ENCODE data around the gene TCEAL2. TPM values are rescaled to one million over a fixed set of nuclear protein-coding genes. Genes with fewer than 3 reads are reported as not detected.
"Not testable (repeated sequence)": the region's sequence is repeated elsewhere in the genome, so short reads cannot be mapped to it uniquely, and the experiment has no call there.

Gene TCEAL2
- total RNA-seq, 4 donors from 2014 or later: not detected

- no peak for TF ChIP-seq CTCF (IDR thresholded peaks at IDR 0.05; ENCODE audit: low read depth)
Measured at GRCh38 chrX:102138064-102138463, 12.6 kb downstream of the TCEAL2 start.

- not testable (repeated sequence) for TF ChIP-seq CTCF (IDR thresholded peaks at IDR 0.05; ENCODE audit: low read depth)
Measured at GRCh38 chrX:102142274-102142673, 16.8 kb downstream of the TCEAL2 start, which contains the start of gene TCEAL6. Gene TCEAL6, minus strand, starts transcription at chrX:102142481.

GRCh38 chrX:102154218-102154860 is 28.9 kb downstream of the TCEAL2 start:
- no peak for TF ChIP-seq CTCF (IDR thresholded peaks at IDR 0.05; ENCODE audit: low read depth)

GRCh38 chrX:102154900-102155805 is 29.7 kb downstream of the TCEAL2 start:
- TF ChIP-seq CTCF (IDR thresholded peaks at IDR 0.05; ENCODE audit: low read depth): no peak

- TF ChIP-seq CTCF (IDR thresholded peaks at IDR 0.05; ENCODE audit: low read depth): no peak
Measured at GRCh38 chrX:102155806-102156179, 30.3 kb downstream of the TCEAL2 start, which contains the start of gene BEX5. Gene BEX5, minus strand, starts transcription at chrX:102155977. Its CDS starts 1,712 bp downstream, at chrX:102154265.

Other genes with a start within 250 kb of the TCEAL2 start
- 10 to 100 TPM; 12.1 to 17.1 (median 13.8) TPM for gene ZMAT1, start 193.7 kb upstream of the TCEAL2 start, total RNA-seq
- not detected for gene TCEAL6, start 16.8 kb downstream of the TCEAL2 start, total RNA-seq
- gene BEX5, start 30.3 kb downstream of the TCEAL2 start, total RNA-seq: 1 to 10 TPM in 2 of 4 donors, not detected in 2; 3.8 to 4.1 TPM
- not detected for gene TCP11X1, start 89.6 kb downstream of the TCEAL2 start, total RNA-seq
- gene NXF2, start 121.5 kb downstream of the TCEAL2 start, total RNA-seq: not detected

Data from subcutaneous adipose tissue (tissue), 4 donors.